Endothelial cell (in vitro differentiated cells): ENCODE data around the gene PRSS33. TPM values are rescaled to one million over a fixed set of nuclear protein-coding genes. Genes with fewer than 3 reads are reported as not detected.

Experiments
- DNase-seq: peaks from one replicate; pipeline ENCODE4 v3.0.0; 2021; ENCODE audit warnings: low spot score
- H3K27ac Mint-ChIP-seq: one replicate; pipeline ENCODE4 v1.8.0; 2021; ENCODE audit warnings: mixed read lengths, inconsistent platforms; ENCODE audit not compliant: unreplicated experiment
- H3K27me3 Mint-ChIP-seq: one replicate; pipeline ENCODE4 v1.8.0; 2021; ENCODE audit warnings: mild to moderate bottlenecking, moderate library complexity, mixed read lengths, inconsistent platforms; ENCODE audit not compliant: unreplicated experiment
- H3K36me3 Mint-ChIP-seq: one replicate; pipeline ENCODE4 v1.8.0; 2021; ENCODE audit warnings: mild to moderate bottlenecking, low read depth, mixed read lengths, inconsistent platforms; ENCODE audit not compliant: unreplicated experiment
- H3K4me1 Mint-ChIP-seq: one replicate; pipeline ENCODE4 v1.8.0; 2021; ENCODE audit warnings: mild to moderate bottlenecking, mixed read lengths, inconsistent platforms; ENCODE audit not compliant: unreplicated experiment
- H3K4me3 Mint-ChIP-seq: one replicate; pipeline ENCODE4 v1.8.0; 2021; ENCODE audit warnings: mild to moderate bottlenecking, mixed read lengths, inconsistent platforms; ENCODE audit not compliant: unreplicated experiment
- H3K9me3 Mint-ChIP-seq: one replicate; pipeline ENCODE4 v1.8.0; 2021; ENCODE audit warnings: mixed read lengths, inconsistent platforms; ENCODE audit not compliant: unreplicated experiment
- CTCF ChIP-seq: fragments of 200-600 bp; sonication (generic); IDR thresholded peaks from one replicate; pipeline ENCODE4 v1.5.0; 2021; ENCODE audit warnings: antibody characterized with exemption; ENCODE audit not compliant: unreplicated experiment
- total RNA-seq: library from RNA; stranded (reverse); fragmentation: NEBNext Ultra II Directional; extraction: Animal tissue kit (Norgen Biotek cat#: 25700); gene quantifications from one replicate; pipeline ENCODE4 v1.2.1, GENCODE V29; 2021; ENCODE audit not compliant: unreplicated experiment

The PRSS33 gene
- total RNA-seq, 1 donor from 2014 or later: not detected

DNA sequence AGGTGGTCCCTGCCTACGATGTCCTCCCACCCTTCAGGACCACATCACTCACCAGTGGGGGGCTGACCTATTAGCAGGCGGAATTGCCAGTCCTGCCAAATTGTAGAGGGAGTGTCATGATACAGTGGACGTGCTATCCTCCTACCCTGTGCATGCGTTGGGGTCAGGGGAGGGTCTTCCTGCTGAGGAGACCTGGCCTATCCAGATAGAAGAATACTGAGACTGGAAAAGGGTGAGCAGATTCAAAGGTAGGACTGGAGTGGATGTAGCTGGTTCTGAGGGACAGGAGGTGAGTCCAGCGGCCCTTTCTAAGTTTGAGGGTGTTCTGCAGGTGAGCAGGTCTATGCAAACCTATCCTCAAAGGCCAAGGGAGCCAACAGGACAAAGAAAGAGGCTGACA lies 18.9 kb upstream of the PRSS33 start:
- TF ChIP-seq CTCF: no peak
- peaks cover 4% of the 10 kb centered on the region for H3K27me3 Mint-ChIP-seq
- H3K27ac Mint-ChIP-seq: no peak overlapping the region
- H3K9me3 Mint-ChIP-seq: no peaks in the 10 kb centered on the region
- no peaks in the 10 kb centered on the region for H3K4me1 Mint-ChIP-seq
- H3K4me3 Mint-ChIP-seq: no peak overlapping the region
- no peak for DNase-seq
- peaks cover 4% of the 10 kb centered on the region for H3K36me3 Mint-ChIP-seq

DNA sequence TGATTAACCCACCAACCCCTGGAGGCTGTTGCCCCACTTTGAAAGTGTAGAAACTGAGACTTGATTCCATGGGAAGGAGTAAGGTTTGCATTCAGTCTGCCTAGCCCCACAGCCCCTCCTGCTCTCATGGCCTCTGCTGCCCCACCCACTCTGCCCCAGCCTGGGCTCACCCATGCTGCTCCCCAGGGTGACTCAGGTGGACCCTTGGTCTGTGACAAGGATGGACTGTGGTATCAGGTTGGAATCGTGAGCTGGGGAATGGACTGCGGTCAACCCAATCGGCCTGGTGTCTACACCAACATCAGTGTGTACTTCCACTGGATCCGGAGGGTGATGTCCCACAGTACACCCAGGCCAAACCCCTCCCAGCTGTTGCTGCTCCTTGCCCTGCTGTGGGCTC lies 17.4 kb upstream of the PRSS33 start:
- H3K9me3 Mint-ChIP-seq: no peaks in the 10 kb centered on the region
- TF ChIP-seq CTCF: no peak

DNA sequence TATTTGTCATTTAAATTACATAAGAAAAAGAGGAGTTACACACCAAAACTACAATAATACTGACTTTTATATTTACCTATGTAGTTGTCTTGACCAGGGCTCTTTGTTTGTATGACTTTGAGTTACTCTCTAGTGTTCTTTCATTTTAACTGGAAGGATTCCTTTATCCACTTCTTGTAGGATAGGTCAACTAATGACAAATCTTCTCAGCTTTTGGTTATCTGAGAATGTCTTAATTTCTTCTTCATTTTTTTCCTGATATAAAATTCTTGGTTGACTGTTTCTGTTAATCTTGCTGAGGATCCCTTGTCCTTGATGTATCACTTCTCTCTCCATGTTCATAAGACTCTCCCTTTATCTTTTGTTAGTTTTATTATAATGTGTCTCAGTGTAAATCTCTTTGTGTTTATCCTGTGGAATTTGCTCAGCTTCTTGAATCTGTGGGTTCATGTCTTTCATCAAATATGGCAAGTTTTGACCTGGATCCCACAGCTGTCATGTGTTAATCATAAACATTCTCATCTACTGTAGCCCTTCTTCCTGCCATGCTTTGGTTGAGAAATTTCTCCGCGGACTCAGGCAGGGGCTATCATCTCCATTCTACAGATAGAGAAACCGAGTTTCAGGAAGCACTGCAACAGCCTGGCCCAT lies 16.3 kb upstream of the PRSS33 start:
- Mint-ChIP-seq H3K27me3 (peaks cover 4% of the 10 kb centered on the region), H3K36me3 (peaks cover 4% of the 10 kb centered on the region), H3K27ac (no peak overlapping the region), H3K4me1 (no peaks in the 10 kb centered on the region), H3K4me3 (no peak overlapping the region), H3K9me3 (no peaks in the 10 kb centered on the region)
- no peak for DNase-seq
- no peak for TF ChIP-seq CTCF

More for the DNA sequence above, 17.4 kb upstream of the PRSS33 start:
- DNase-seq: no peak
- Mint-ChIP-seq H3K4me3 (no peak overlapping the region), H3K27me3 (peaks cover 4% of the 10 kb centered on the region), H3K27ac (no peak overlapping the region), H3K4me1 (no peaks in the 10 kb centered on the region), H3K36me3 (peaks cover 4% of the 10 kb centered on the region)

DNA sequence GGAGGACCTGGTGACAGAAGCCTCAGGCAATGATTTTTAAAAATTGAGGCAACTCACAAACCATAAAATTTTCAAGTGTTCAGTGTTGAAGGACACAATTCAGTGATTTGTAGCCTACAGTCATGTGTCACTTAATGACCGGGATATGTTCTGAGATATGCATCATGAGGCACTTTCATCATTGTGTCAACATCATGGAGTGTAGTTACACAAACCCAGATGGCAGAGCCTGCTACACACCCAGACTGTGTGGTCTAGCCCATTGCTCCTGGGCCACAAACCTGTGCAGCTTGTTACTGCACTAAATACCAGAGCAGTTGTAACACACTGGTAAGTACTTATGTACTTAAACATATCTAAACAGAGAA lies 12.5 kb upstream of the PRSS33 start:
- Mint-ChIP-seq H3K36me3 (no peaks in the 10 kb centered on the region), H3K27me3 (no peaks in the 10 kb centered on the region), H3K4me3 (no peak overlapping the region), H3K27ac (no peak overlapping the region), H3K4me1 (no peaks in the 10 kb centered on the region), H3K9me3 (no peaks in the 10 kb centered on the region)
- TF ChIP-seq CTCF: no peak
- no peak for DNase-seq

GRCh38 chr16:2799205-2799858 lies 12.0 kb upstream of the PRSS33 start:
- Mint-ChIP-seq H3K27ac (no peak overlapping the region), H3K9me3 (no peaks in the 10 kb centered on the region), H3K36me3 (no peaks in the 10 kb centered on the region), H3K27me3 (no peaks in the 10 kb centered on the region), H3K4me3 (no peak overlapping the region), H3K4me1 (no peaks in the 10 kb centered on the region)
- no peak for TF ChIP-seq CTCF
- DNase-seq: no peak
